Measurements from ENCODE around the gene AVP.

AVP gene

DNA sequence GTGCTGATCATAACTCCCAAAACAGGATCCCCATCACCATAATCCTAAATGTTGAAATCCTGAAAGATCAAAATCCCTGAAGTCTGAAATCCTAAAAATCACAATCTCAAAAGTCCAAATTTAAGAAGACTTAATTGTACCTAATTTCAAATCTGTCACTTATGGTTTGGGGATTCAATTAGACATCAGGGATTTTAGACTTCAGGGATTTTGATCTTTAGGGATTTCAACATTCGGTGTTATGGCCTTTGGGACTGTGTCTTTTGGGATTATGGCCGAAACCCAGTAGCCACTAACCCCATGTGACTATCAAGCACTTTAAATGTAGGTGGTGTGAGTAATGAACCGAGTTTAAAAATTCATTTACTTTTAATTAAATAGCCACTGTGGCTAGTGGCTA is 21.7 kb upstream of the AVP start:
- TF ChIP-seq ZFX (IDR thresholded peaks at IDR 0.05), result no peak
- TF ChIP-seq, protein P1, sequence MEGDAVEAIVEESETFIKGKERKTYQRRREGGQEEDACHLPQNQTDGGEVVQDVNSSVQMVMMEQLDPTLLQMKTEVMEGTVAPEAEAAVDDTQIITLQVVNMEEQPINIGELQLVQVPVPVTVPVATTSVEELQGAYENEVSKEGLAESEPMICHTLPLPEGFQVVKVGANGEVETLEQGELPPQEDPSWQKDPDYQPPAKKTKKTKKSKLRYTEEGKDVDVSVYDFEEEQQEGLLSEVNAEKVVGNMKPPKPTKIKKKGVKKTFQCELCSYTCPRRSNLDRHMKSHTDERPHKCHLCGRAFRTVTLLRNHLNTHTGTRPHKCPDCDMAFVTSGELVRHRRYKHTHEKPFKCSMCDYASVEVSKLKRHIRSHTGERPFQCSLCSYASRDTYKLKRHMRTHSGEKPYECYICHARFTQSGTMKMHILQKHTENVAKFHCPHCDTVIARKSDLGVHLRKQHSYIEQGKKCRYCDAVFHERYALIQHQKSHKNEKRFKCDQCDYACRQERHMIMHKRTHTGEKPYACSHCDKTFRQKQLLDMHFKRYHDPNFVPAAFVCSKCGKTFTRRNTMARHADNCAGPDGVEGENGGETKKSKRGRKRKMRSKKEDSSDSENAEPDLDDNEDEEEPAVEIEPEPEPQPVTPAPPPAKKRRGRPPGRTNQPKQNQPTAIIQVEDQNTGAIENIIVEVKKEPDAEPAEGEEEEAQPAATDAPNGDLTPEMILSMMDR (conservative IDR thresholded peaks at IDR 0.05), result no peak
- no peak overlapping the region for H3K27ac ChIP-seq

DNA sequence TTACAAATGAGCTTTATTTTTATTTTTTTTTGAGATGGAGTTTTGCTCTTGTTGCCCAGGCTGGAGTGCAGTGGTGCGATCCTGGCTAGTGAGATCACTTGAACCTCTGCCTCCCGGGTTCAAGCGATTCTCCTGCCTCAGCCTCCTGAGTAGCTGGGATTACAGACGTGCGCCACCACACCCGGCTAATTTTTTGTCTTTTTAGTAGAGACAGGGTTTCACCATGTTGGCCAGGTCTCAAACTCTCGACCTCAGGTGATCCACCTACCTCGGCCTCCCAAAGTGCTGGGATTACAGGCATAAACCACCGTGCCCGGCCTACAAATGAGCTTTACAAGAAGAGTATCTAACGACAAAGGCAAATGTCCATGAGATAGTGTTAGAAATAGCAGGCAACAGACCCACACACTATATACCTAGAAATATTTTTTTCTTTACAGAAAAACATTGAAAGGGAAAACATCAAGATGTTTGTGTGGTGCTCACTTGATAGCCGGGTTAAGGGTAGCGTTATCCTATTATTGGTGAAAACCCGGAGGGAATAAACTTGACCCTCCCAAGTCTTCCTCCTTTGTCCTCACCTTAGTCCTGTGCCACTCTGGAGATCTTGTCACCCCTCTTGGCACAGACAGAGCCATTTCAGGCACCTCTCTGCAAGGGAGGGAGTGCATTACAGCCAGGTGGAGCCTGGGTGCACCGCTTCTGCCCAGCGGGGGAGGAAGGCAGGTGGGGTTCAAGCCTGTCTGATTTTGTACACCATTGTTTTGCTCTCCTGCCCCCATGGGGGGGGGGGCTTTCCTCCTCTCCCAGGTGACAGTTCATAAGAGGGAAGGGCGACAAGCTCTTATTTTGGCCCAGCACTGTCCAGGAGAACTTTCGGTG is 21.0 kb upstream of the AVP start:
- TF ChIP-seq, protein P1 (conservative IDR thresholded peaks at IDR 0.05), result no peak
- TF ChIP-seq ZFX (IDR thresholded peaks at IDR 0.05), result no peak
- H3K27ac ChIP-seq, result no peak overlapping the region

DNA sequence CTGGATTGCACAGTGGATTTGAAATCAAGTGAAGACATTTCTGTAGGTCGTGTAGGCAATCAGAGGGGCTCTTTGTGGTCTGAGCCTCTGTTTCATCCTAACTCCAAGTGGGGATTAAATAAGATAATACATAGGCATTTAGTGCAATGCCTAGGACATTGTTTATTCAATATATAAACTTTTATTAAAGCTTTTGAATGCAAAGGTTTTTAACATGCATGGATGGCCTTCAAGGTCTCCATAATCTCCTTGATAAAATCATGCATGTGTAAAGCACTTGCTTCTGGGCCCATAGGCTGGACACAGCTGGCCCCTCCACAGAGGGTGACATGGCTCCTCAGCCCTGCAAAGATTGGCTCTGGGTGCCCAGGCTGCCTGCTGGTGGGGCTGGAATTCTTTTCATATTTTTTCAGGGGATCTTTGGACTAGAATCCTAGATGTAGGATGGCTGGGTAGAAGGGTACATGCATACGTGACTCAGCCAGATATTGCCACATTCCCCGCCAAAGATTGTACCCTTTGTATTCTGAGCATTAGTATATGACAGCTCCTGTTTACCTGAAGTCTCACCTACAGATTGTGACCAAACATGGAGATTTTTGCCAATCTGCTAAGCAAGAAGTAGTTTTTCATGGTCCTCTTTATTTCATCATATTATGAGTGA is 19.0 kb upstream of the AVP start:
- no peak overlapping the region for H3K27ac ChIP-seq

DNA sequence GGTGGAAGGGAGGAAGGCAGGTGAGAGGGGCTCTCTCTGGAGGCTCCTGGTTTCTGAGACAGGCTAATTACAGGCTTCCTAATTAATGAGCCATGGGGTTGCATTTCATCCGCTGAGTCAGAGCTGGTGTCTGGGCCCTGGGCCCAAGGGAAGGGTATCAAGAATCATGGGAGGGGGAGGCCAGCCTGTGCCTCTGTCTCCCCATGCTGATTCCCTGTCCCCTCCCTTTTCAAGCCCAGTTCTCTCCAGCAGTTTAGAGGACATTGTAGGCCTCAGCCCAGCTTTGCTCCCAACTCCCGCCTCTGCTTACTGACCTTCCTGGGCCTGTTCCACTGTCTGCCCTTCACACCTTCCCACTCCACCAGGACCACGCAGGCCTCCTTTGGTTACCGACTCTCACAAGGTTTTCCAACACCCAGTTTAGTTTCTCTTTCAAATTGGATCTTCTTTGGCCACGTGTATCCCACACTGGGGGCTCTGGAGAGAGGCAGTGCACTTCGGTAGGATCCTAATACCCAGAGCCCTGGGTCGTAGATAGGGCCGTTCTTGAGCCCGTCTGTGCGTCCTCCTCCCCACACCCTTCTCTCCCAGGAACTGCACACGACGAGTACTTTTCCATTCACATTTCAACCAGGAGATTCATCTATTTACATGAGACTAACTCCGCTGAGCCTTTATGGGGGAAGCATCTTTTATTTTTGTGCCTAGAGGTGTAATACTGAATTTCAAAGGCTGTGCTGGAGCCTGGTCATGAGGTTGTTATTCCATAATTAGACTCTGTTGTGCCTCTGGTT is 18.2 kb upstream of the AVP start:
- TF ChIP-seq ZFX (IDR thresholded peaks at IDR 0.05), result no peak
- TF ChIP-seq, protein P1 (conservative IDR thresholded peaks at IDR 0.05), result no peak
- H3K27ac ChIP-seq, result no peak overlapping the region

More for the DNA sequence above, 19.0 kb upstream of the AVP start:
- TF ChIP-seq ZFX (IDR thresholded peaks at IDR 0.05), result no peak
- TF ChIP-seq, protein P1 (conservative IDR thresholded peaks at IDR 0.05), result no peak

DNA sequence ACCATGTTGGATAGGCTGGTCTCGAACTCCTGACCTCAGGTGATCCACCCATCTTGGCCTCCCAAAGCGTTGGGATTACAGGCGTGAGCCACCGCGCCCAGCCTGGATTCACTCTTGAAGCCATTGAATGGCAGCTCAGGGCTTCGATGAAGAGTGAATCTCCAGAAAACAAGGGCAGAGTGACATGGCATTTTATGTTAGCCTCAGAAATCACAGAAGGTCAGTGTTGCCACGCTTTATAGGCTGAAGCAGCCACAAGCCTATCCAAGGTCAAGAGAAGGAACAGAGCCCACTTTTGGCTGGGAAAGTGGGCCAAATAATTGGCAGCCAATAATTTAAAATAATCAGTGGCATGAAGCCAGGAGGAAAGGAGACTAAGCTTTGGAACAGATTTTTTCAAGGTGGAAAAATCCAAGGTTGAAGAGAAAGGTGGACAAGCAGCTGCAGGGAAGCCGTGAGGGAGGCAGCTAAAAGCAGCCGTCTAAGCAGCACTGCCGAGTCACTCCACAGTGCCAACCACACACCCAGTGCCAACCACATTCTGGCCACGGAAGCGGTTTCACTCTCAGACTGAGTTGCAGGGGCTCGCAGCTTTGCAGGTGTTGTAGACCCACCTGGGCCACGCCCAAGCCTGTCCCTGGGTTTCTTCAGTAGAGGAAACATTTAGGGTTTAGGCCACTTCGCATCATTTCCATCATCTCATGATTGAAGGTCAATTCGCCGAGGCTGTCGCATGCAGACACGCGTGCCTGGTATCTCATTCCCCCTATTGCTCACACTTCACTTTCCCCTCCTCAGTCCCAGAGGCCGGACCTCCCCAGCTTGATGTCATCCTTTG is 17.4 kb upstream of the AVP start:
- no peak overlapping the region for H3K27ac ChIP-seq

DNA sequence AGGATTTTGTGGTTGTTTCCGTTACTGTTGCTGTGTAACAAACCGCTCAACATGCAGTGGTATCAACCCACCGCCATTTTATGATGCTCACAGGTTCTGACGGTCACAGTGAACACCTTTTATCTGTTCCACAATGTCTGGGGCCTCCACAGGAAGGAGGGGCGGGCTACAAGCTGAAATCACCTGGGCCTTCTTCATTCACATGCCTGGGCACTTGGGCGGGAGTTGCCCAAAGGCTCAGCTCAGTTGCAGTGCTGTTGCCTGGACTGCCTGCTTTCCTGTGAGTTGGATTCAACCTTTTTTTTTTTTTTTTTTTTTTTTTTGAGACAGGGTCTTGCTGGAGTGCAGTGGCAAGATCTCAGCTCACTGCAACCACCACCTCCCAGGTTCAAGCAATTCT is 16.7 kb upstream of the AVP start:
- TF ChIP-seq ZFX (IDR thresholded peaks at IDR 0.05), result no peak
- TF ChIP-seq, protein P1 (conservative IDR thresholded peaks at IDR 0.05), result no peak
- no peak overlapping the region for H3K27ac ChIP-seq

More for the DNA sequence above, 17.4 kb upstream of the AVP start:
- TF ChIP-seq, protein P1 (conservative IDR thresholded peaks at IDR 0.05), result no peak
- TF ChIP-seq ZFX (IDR thresholded peaks at IDR 0.05), result no peak
